Measurements from ENCODE around the gene KLF11.
A peak's percentile ranks its signal among the peaks of the same experiment; 100 is the strongest.

The KLF11 gene

GRCh38 chr2:10042301-10043161 lies 819 bp upstream of the KLF11 start:
- peak; percentile 39 for DNase-seq (ENCODE audit: low spot score)

- peak; percentile 72 for DNase-seq (ENCODE audit: low spot score)
Observed at GRCh38 chr2:10043906-10044601, 704 bp downstream of the KLF11 start.

GRCh38 chr2:10045561-10046355 lies 2.4 kb downstream of the KLF11 start:
- no peak for DNase-seq (ENCODE audit: low spot score)

- DNase-seq (ENCODE audit: low spot score) = no peak
Observed at GRCh38 chr2:10046931-10047330, 3.6 kb downstream of the KLF11 start.

- no peak for DNase-seq (ENCODE audit: low spot score)
Observed at GRCh38 chr2:10047616-10048500, 4.5 kb downstream of the KLF11 start.

- peak; percentile 23 for DNase-seq (ENCODE audit: low spot score)
Observed at GRCh38 chr2:10048501-10049171, 5.3 kb downstream of the KLF11 start.

- DNase-seq (ENCODE audit: low spot score) = no peak
Observed at GRCh38 chr2:10052216-10052615, 8.9 kb downstream of the KLF11 start.

GRCh38 chr2:10053351-10053750 lies 10.0 kb downstream of the KLF11 start:
- DNase-seq (ENCODE audit: low spot score) = no peak

GRCh38 chr2:10054424-10054823 lies 11.1 kb downstream of the KLF11 start:
- no peak for DNase-seq (ENCODE audit: low spot score)

GRCh38 chr2:10054976-10055375 lies 11.6 kb downstream of the KLF11 start:
- no peak for DNase-seq (ENCODE audit: low spot score)

GRCh38 chr2:10056439-10056838 lies 13.1 kb downstream of the KLF11 start:
- no peak for DNase-seq (ENCODE audit: low spot score)

GRCh38 chr2:10057231-10058107 lies 14.1 kb downstream of the KLF11 start:
- no peak for DNase-seq (ENCODE audit: low spot score)

- no peak for DNase-seq (ENCODE audit: low spot score)
Observed at GRCh38 chr2:10058251-10059015, 15.1 kb downstream of the KLF11 start.

GRCh38 chr2:10059016-10059351 lies 15.6 kb downstream of the KLF11 start:
- DNase-seq (ENCODE audit: low spot score) = no peak

- DNase-seq (ENCODE audit: low spot score) = no peak
Observed at GRCh38 chr2:10059552-10060335, 16.4 kb downstream of the KLF11 start.

- DNase-seq (ENCODE audit: low spot score) = no peak
Observed at GRCh38 chr2:10061221-10061925, 18.0 kb downstream of the KLF11 start.

- DNase-seq (ENCODE audit: low spot score) = no peak
Observed at GRCh38 chr2:10062931-10063365, 19.6 kb downstream of the KLF11 start.

GRCh38 chr2:10063566-10063965 lies 20.2 kb downstream of the KLF11 start:
- no peak for DNase-seq (ENCODE audit: low spot score)

Data from putamen (tissue), 1 donor.